ENCODE results near the gene GSTK1.
"Not testable (repeated sequence)": the region's sequence is repeated elsewhere in the genome, so short reads cannot be mapped to it uniquely, and the experiment has no call there.

Gene GSTK1

DNA sequence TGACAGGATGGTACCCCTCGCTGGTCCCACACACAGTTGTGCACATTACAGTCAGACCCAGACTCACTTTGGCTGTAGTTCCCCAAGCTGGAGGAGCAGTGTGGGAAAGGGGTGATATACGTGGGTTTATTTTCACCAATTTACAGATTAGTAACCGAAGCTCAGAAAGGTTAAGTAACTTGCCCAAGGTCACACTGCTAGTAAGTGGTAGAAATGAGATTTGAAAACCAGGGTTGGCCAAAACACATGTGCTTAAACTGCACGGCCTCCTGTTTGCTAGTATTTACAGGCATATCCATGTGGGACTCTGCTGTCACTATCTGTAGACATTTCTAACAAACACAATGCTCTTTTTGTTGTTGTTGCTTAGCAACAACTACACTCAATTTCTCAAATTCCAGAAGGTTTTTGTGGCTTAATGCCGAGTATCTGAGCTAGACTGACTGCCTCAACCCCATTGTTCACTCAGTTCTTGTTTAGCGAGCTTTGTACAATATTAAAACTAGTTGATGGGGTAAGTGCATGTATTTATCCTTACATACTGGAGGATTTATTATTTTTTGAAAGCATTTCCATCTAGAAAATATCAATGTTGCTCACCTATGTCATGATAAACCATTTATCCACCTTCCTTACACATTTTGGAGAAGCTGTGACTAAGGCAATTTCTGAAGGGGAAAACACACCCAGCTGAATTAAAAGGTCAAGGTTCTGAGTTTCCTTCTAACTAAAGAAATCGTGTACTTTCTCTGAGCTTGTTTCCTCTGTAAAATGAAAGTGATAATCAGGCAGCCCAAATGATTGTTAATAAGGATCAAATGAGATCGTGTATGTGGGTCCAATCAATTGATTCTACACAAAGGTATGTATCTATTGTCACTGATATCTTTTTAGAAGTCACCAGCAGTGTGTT, 16.2 kb downstream of the GSTK1 start:
- DNase-seq = peak; percentile 14

DNA sequence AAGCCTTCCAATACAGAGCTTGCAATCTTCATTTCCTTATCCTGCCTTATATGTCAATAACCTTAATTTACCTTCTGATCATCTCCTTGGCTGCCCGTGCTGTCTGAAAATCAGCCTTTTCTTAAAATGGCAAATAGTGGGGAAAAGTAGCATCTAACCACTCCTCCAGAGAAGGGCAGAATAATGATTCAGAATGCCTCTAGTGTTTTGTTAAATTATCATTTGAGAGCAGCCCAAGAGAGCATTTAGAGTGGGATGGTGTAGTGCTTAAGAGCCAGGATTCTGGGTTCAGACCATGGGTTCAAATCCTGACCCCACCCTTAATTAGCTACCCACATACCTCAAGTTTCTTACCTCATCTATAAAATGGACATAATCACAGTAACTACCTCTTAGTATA, 16.9 kb downstream of the GSTK1 start:
- DNase-seq = no peak

DNA sequence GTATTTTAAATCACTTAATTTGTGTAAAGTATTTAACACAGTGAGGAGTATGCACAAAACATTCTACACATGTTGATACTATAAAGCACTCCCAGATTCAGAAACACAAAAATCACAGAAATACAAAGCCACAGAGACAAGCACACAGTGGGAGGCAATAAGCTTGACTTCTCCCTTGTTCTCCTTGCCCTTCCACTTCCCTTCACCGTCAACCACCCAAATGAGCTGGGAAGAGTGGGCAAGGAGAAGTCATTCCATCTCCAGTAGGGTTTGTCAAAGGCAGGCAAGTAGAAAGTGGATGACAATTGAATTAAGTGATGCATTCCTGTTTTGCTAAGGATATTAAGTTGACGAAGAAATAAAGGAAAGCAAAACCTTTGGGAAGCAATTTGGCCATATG, 17.3 kb downstream of the GSTK1 start:
- no peak for DNase-seq

DNA sequence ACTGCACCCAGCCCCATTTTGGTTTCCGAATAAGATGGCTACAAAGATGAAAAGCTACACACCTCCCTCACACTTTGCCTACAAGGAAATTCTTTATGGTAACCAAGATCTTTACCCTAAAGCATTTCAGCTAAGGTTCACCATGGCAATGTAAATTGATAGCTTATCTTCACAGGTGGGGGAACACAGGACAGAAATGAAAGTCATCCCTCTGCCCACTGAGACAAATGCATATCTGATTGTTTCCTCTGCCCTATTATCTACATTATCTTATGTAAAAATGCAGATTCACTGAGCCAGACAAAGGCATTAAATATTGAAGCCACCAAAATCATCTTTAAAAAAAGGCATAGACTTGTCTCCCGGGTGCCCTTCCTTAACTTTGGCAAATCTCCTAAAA, 18.3 kb downstream of the GSTK1 start:
- DNase-seq = no peak

DNA sequence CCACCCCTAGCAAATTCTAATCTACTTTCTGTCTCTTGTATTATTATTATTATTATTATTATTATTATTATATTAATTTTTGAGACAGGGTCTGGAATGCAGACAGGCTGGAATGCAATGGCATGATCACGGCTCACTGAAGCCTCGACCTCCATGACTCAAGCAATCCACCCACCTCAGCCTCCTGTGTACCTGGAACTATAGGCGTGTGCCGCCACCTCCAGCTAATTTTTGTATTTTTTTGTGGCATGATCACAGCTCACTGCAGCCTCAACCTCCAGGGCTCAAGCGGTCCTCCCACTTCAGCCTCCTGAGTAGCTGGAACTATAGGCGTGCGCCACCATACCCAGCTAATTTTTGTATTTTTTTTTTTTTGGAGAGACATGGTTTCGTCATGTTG, 18.9 kb downstream of the GSTK1 start:
- no peak for DNase-seq

DNA sequence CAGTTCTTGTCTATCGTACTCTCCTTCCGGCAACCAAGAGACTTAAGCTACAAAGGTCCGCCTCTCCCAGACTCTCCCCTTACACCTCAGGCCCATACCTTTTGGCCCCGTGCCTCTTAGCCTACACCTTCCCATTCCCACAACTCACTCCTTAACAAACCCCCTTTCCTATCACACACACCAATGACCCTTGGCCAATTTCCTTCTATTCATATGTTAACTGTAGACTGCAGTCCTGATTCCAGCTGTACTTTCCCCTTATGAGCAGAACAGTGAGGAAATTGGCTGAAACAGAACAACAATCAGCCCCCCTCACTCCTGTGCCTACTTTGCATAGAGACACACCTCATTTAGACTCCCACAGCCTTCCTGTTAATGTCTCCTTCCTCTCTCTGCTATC, 20.1 kb downstream of the GSTK1 start:
- no peak for DNase-seq

DNA sequence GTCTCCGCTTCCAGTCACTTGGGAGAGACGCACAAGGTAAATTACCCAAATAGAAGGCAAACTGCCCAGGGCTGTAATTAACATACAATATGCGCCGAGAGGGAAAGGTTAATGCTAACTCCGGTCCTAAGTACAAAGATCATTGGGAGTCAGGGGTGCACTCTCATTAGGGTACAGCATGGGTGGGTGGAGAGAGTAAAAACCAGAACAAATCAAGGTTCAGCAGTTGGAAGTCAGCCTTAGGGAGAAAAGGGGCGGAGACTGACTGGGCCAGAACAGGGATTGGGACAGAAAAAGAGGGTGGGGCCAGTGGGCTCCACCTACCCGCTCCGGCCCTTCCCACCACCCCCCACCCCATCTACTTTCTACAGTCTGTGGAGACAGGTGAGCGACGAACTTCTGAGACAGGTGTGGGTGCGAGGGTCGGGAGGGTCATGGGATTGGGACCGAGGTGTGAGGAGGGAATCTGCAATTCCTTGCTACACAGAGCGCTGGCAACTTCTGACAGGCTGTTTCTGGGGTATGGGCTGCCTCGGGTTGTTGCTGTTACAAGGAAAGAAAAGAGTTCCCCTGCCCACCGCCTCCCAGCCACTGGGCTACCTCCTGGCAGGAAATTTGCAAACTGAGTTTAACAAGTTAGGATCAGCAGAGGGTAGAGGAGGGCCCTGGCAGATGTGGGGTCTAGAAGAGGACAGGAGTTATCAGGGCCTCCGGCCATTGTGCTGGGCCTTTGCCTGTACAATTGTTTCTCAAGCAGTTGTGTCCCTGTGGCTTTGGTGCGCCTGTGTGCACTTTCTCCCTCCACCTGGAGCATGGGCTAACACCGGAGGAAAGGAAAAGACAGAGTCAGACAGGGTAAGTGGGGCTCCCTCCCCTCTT, 21.6 kb downstream of the GSTK1 start, which contains the start of gene TMEM139:
Gene TMEM139 (plus strand): TSS at position 368 of the 879 bp plus-strand sequence. CDS start 1,000 bp downstream, outside the sequence.
- no peak for DNase-seq

DNA sequence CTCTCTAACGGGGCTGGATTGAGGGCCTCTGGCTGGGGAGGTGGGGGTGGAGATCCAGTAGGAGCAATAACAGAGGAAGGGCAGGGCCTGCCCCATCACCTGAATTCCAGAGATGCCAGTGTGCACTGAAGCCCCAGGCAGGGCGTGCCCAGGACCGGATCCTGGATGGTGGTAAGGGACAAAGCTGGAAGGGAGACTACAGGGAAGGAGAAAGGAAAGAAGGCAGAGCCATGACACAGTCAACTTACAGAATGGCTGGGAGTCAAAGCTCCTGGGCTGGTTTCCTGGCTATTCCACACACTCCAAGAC, 22.2 kb downstream of the GSTK1 start:
- DNase-seq = no peak

DNA sequence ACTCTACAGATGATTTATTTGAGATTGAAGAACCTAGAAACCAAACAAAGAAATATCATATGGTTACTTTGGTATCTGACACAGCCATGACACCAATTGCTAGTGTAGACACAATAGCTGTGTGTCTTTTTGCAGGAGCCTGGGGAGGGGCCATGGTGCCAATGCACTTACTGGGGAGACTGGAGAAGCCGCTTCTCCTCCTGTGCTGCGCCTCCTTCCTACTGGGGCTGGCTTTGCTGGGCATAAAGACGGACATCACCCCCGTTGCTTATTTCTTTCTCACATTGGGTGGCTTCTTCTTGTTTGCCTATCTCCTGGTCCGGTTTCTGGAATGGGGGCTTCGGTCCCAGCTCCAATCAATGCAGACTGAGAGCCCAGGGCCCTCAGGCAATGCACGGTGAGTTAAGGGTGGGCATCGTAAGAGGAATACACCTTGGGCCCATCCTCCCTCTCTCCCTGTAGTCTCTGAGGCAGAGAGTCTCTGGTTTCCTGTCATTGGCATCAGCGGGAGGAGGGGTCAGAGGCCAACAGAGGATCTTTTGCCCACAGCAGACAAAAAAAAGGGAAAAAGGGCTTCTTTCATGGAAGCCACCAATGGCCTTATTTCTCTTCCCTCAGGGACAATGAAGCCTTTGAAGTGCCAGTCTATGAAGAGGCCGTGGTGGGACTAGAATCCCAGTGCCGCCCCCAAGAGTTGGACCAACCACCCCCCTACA, 22.7 kb downstream of the GSTK1 start:
- no peak for DNase-seq

DNA sequence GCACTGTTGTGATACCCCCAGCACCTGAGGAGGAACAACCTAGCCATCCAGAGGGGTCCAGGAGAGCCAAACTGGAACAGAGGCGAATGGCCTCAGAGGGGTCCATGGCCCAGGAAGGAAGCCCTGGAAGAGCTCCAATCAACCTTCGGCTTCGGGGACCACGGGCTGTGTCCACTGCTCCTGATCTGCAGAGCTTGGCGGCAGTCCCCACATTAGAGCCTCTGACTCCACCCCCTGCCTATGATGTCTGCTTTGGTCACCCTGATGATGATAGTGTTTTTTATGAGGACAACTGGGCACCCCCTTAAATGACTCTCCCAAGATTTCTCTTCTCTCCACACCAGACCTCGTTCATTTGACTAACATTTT, 23.3 kb downstream of the GSTK1 start:
- no peak for DNase-seq

DNA sequence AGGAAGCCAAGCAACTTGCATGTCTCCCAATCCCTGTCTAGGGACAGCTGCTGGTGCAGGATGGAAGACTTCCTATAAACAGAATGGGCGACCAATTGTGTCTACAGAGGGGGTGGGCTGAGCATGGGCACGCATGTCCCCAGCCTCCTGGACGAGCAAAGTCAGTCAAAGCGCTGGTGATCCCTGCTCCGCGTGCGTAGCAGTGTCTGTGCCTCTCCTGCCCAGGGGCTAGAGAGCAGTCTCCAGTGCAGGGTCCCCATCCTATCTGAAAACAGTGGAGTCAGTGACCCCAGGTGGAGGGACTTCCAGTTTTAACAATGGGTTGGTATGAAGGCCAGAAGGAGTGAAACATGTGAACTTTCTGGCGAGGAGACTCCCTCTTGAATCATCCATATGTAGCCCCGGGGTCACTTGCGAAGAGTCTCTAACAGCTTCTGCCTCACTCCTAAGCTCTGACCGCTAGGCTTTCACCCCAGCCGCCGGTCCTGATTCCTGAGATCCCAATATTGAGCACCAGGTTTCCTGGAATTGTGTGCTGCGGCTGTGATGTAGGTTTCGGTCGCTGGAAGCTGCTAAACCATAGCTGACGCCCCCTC, 24.2 kb downstream of the GSTK1 start:
- DNase-seq = no peak

DNA sequence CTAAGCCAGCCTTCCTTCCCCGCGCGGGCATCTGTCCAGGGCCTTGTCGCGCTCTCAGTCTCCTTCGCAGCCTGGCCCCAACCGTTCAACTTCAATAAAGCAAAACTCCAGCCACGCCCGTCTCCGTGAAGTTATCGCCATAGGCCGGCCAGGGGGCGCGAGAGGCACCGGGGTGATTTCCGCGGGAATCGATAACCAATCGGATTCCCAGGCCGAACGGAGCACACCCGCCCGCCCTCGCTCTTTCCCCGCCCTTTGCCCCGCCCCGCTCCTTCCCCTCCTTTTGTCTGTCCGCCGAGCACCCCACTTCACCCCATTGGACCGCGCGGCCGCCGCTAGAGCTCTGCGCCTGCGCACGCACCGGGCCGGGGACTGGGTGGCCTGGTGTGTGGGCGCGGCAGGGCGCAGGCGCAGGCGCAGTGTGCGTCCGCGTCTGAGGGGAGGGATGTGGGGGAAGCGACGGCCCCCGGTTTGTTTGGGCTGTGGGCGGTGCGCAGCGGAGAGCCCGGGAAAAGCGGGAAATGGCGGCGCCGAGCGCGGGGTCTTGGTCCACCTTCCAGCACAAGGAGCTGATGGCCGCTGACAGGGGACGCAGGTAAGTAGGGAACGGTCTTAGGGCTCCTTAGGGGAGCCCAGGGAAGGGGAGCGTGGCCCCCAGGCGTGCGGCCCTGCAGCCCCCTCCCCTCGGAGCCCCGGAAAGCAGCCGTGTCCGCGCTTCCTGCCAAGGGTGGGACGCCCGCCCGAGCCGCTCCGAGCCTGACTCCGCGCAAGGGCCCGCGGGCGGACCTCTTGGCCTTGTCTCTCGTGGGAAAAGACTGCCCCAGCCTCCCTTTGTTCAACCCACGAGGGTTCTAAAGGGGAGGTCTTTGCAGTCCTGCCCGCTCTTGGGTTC, 24.9 kb downstream of the GSTK1 start, which contains the start of gene CASP2:
Gene CASP2 (plus strand): TSS at position 417 of the 892 bp plus-strand sequence. CDS start 105 bp downstream, at position 522.
- peak; percentile 87 for DNase-seq

DNA sequence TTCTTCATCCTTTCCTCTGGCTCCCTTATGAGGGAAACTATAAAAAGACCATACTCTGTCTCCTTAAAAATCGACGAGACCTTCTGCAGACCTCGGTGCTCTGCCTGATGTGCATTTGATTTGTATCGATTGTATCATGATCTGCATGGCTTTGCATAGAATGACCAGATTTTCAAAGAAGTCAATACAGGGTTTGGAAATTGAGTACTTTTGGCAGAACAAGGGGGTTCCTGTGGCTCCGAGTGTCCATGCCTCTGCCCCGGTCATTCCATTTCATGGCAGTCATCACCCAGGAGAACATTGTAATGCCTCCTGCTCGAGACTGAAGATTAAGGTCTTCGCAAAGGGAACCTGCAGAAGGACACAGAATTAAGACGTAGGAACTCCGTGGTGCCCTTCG, 25.6 kb downstream of the GSTK1 start:
- DNase-seq = no peak

DNA sequence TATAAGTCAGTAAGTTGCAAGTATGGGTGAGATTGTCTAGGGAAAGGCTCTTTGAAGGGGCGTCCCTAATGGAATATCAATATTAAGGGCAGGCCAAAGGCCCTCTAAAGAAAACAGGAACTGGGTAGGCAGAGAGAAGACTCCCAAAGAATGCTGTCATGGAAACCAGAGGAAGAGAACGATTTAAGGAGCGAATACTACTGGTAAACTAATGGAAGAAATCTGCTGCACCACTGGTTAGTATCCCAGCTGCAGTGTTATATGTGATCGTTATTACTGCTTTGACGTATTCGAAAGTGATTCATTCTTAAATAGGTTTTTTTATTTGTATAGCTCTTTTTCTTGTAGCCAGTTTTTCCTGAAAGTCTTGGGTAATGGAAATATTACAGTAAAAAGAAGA, 26.2 kb downstream of the GSTK1 start:
- no peak for DNase-seq

DNA sequence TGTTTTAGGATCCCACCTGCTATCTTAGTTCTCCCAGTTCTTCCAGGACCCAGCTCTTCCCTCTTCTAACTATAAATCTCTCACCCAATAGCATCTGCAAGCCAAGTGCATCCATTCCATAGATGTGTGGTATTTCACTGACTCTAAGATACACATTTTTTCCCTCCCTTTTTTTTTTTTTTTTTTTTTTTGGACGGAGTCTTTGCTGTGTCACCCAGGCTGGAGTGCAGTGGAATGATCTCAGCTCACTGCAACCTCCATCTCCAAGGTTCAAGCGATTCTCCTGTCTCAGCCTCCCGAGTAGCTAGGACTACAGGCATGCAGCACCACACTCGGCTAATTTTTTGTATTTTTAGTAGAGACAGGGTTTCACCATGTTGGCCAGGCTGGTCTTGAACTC, 26.6 kb downstream of the GSTK1 start:
- not testable (repeated sequence) for DNase-seq

DNA sequence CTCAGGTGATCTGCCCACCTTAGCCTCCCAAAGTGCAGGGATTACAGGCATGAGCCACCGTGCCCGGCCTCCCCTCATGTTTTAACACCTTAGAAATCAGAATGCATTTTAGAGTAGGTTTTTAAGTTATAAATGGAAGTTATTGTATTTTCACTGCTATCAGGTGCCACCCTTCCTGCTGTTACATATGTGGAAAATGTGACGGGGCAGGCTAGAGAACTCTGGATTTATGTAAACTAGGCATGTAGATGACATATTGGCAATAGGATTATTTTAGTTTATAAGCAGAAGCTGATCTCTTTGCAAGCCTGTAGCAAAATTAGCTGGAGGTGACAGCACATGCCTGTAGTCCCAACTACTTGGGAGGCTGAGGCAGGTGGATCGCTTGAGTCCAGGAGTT, 27.1 kb downstream of the GSTK1 start:
- no peak for DNase-seq

DNA sequence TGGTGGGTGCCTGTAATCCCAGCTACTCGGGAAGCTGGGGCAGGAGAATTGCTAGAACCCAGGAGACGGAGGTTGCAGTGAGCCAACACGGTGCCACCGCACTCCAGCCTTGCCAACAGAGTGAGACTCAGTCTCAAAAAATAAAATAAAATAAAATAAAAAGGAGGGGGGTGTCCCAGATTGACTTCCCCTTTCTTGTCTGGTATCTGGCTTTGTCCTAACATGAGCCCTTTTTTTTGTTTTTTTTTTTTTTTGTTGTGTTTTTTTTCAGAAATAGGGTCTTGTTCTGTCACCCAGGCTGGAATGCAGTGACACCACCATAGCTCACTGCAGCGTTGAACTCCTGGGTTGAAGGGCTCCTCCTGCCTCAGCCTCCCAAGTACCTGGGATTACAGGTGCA, 29.6 kb downstream of the GSTK1 start:
- DNase-seq = no peak

DNA sequence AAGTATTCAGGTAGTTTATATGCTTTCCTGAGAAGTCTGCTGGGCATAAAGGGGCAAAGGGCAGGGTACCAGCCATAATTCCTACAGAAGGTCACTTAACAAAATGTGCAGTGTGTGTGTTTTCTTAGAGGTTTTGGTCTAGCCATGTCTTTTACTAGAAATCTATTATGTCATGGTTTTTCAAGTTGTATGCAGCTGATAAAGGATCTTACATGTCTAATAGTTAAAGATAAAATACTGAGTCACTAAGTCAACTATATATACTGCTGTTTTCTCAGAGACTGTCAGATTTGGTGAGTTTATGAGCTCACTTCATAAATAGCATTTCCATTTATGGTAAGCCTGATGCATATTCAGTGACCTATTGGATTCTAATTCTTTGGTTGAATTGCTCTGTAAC, 32.6 kb downstream of the GSTK1 start:
- no peak for DNase-seq

DNA sequence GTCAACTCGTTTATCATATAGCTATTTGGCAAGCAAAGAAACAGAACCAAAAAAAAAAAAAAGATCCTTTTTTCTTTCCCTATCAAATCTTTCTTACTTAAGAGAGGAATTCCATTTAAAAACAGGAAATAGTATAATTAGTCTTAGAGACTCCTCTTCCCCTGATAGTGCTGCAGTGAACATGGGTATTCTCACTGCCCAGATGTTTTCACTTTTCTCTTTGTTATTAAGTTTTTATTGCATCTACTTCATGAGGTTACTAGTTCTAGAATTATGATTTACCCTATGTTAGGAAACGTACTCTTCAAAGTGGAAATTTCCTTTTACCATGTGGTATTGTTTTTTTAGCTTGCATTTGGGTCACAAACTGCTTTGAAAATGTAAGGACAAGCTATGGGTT, 33.4 kb downstream of the GSTK1 start:
- DNase-seq = no peak

DNA sequence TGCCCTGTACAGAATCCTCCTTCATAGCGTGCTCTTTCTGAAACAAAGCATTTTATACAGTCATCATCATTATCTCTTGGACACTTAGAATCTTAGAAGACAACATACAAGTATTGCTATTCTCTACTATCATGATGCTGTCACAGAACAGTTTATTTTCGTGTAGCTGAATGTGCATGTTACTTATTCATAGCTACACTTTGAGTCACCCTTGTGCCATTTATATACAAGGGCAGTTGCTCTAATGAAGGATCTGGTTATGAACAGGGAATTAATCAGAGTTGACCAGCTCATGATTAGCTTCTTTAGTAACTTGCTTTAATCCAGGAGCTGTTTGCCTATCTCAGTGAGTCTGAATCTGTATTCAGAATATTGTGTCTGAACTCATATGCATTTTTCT, 36.1 kb downstream of the GSTK1 start:
- no peak for DNase-seq

DNA sequence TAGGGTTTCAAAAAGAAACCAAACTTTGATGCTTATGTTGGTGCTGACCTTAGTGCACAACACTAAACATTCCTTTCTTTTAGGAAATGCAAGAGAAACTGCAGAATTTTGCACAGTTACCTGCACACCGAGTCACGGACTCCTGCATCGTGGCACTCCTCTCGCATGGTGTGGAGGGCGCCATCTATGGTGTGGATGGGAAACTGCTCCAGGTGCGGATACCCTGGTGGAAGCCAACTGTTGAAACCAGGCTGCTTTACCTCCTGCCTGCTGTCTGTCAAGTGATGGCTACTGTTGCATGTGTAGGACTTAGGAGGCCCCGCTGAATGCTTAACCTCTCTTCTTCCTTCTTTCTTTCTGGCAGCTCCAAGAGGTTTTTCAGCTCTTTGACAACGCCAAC, 36.6 kb downstream of the GSTK1 start:
- DNase-seq = no peak

Measured in NCI-H748 treated with DMSO at 0.1 percent for 48 hours (cell line).